Gastrocnemius medialis (tissue), 4 donors: ENCODE data around the gene RETREG1. TPM values are rescaled to one million over a fixed set of nuclear protein-coding genes. Genes with fewer than 3 reads are reported as not detected.

Experiments used
- ATAC-seq, 2 donors: fragments of 150-250 bp; one replicate each; pipeline ENCODE4 v1.9.1; 2016
- DNase-seq, 2 donors: peaks; one replicate each; pipeline ENCODE4 v3.0.0-alpha.2; 2019
- H3K27ac ChIP-seq, 4 donors: fragments of 200-600 bp; sonication (generic); 1 replicate in 1 of 4; 2 replicates in 3 of 4; pipeline ENCODE4 v1.5.1; 2016 to 2018; ENCODE audit warnings: mild to moderate bottlenecking in 2 of 4, moderate library complexity in 1 of 4
- H3K27me3 ChIP-seq, 3 donors: fragments of 200-600 bp; sonication (generic) in 2 of 3; 1 replicate in 1 of 3; 2 replicates in 2 of 3; pipeline versions ENCODE4 v1.5.1 to v1.6.0; 2016 to 2019; ENCODE audit warnings: mild to moderate bottlenecking in 1 of 3, moderate library complexity in 1 of 3
- H3K36me3 ChIP-seq, 2 donors: fragments of 200-600 bp; sonication (generic) in 1 of 2; one replicate each; pipeline ENCODE4 v1.5.1; 2017 to 2018
- H3K4me1 ChIP-seq, 2 donors: fragments of 200-600 bp; sonication (generic) in 1 of 2; one replicate each; pipeline ENCODE4 v1.5.1; 2016 to 2017; ENCODE audit warnings: mild to moderate bottlenecking in 2 of 2
- H3K4me3 ChIP-seq, 4 donors: fragments of 200-600 bp; sonication (generic) in 3 of 4; 1 replicate in 1 of 4; 2 replicates in 3 of 4; pipeline ENCODE4 v1.5.1; 2016 to 2019; ENCODE audit warnings: mild to moderate bottlenecking in 2 of 4
- H3K9me3 ChIP-seq, 3 donors: fragments of 200-600 bp; sonication (generic) in 2 of 3; 1 replicate in 1 of 3; 2 replicates in 2 of 3; pipeline ENCODE4 v1.5.1; 2016 to 2019
- POLR2A ChIP-seq, 2 donors: fragments of 450-650 bp; IDR thresholded peaks; one replicate each; pipeline ENCODE4 v1.6.1; 2017; ENCODE audit warnings: antibody characterized with exemption in 2 of 2, mild to moderate bottlenecking in 2 of 2, moderate library complexity in 2 of 2
- in situ Hi-C, 4 donors: fragments of 200-750 bp; cut with MboI; loops; one replicate each; pipeline versions ENCODE4 v1.15.0 to v1.8.0; 2017; ENCODE audit warnings: low sequenced_read_pairs in 4 of 4
- intact Hi-C: fragments of 100-400 bp; cut with DNase I; formaldehyde crosslinking; loops from one replicate; pipeline ENCODE4 v1.15.1; 2023; ENCODE audit warnings: low total_unique reads
- total RNA-seq, 4 donors: library from RNA; depleted of rRNA; stranded (reverse); fragments of >200 nt; gene quantifications; one replicate each; pipeline versions ENCODE4 v1.1.0 to v1.2.3, GENCODE V29; 2016
- TF ChIP-seq, protein P1 (sequence below), 5 experiments: fragments of 450-650 bp in 3 of 5; fragments of 200-600 bp in 2 of 5; sonication (generic) in 2 of 5; IDR thresholded peaks in 4 of 5; conservative IDR thresholded peaks in 1 of 5; 1 replicate in 4 of 5; 2 replicates in 1 of 5; pipeline ENCODE4 v1.5.1; 2016 to 2019; ENCODE audit warnings: antibody characterized with exemption in 5 of 5, mild to moderate bottlenecking in 3 of 5, moderate library complexity in 3 of 5

The RETREG1 gene
- total RNA-seq, 4 donors from 2014 or later, result 94.2 to 380 (median 305) TPM

DNA sequence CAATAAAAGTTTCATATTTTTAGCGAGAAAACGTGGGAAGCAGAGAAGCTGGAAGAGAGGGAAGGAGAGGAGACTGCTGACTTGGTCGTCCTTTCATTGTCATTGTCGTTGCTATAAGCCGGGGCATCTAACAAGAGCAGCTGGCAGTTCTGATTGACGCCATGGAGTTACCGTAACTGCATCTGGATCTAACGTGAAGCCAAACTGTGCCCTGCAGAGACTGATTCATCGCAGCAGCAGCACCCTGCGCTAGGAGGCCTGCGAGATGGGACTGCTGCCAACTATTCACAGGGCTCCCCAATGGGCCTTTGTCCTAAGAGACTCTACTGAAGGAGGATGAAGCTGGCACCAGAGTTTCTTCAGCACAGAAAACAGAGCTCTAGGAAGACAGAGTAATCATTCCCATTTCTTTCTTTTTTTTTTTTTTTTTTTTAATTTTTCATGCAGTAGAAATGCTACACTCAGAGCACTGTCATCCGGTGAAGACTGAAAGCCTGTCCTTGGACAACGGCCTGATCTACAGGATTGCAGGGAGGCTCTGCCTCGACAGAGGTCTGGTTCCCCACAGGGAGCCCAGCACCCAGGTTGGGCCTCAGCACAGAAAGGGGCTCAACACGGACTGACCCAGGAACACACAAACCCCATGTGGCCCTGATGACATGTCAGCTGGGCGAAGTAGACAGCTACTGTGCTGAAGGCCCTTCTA lies 47.8 kb downstream of the RETREG1 start:
- DNase-seq, result no peak
- in situ Hi-C loops, result no loop called here
- Histone ChIP-seq H3K9me3 (no peaks in the 10 kb centered on the region), H3K4me3 (no peak overlapping the region), H3K27ac (no peak overlapping the region), H3K27me3 (no peaks in the 10 kb centered on the region), H3K36me3 (no peaks in the 10 kb centered on the region), H3K4me1 (peaks cover 21 to 26% of the 10 kb centered on the region in 2 donors)
- intact Hi-C loops, result no loop called here
- TF ChIP-seq, protein P1, sequence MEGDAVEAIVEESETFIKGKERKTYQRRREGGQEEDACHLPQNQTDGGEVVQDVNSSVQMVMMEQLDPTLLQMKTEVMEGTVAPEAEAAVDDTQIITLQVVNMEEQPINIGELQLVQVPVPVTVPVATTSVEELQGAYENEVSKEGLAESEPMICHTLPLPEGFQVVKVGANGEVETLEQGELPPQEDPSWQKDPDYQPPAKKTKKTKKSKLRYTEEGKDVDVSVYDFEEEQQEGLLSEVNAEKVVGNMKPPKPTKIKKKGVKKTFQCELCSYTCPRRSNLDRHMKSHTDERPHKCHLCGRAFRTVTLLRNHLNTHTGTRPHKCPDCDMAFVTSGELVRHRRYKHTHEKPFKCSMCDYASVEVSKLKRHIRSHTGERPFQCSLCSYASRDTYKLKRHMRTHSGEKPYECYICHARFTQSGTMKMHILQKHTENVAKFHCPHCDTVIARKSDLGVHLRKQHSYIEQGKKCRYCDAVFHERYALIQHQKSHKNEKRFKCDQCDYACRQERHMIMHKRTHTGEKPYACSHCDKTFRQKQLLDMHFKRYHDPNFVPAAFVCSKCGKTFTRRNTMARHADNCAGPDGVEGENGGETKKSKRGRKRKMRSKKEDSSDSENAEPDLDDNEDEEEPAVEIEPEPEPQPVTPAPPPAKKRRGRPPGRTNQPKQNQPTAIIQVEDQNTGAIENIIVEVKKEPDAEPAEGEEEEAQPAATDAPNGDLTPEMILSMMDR (IDR thresholded peaks at IDR 0.05 in 4 of 5, conservative IDR thresholded peaks at IDR 0.05 in 1 of 5), result no peak
- no peak for TF ChIP-seq POLR2A (IDR thresholded peaks at IDR 0.05)
- ATAC-seq, result no peak

DNA sequence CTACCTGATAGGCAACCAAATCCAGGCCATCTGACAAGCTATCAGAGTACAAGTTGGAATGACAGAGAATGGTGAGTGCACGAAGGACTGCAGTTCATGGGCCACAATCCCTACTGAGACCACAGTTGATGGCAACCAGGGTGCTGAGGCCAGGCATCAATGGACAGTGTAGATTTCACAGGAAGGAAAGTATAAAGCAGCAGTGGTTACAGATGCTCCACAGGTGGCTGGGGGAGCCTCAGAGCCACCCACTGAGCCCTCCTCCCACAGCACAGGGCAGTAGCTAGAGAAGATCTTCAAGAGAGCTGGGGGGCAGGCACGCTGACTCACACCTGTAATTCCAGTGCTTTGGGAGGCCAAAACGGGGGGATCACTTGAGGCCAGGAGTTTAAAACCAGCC lies 49.4 kb downstream of the RETREG1 start:
- no peak overlapping the region for H3K4me3 ChIP-seq
- H3K4me1 ChIP-seq, result peaks cover 19 to 21% of the 10 kb centered on the region in 2 donors
- H3K9me3 ChIP-seq, result no peaks in the 10 kb centered on the region
- H3K27ac ChIP-seq, result no peak overlapping the region
- in situ Hi-C loops, result no loop called here
- no peak for ATAC-seq
- TF ChIP-seq POLR2A (IDR thresholded peaks at IDR 0.05), result no peak
- TF ChIP-seq, protein P1 (IDR thresholded peaks at IDR 0.05 in 4 of 5, conservative IDR thresholded peaks at IDR 0.05 in 1 of 5), result no peak
- H3K36me3 ChIP-seq, result no peaks in the 10 kb centered on the region
- no peaks in the 10 kb centered on the region for H3K27me3 ChIP-seq
- no peak for DNase-seq
- intact Hi-C loops, result no loop called here

DNA sequence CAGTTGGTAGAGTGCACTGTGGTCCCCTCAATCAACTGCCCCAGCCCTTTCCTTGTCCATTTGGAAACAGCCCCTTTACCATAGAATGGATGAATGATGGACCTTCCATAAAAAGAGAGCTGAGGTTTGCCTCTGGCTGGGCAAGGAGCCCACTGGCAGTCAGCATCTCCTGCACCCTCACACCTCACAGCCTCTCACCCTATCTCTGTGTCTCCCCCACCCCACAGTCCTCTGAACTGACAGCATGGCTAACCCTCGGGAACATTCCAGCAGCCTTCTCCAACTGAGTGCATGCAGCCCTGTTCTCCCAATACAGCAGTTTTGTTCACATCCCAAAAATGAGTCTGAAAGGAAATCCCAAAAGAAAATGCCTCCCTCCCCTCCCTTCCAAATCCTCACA lies 51.7 kb downstream of the RETREG1 start:
- Histone ChIP-seq H3K9me3 (no peaks in the 10 kb centered on the region), H3K4me3 (no peak overlapping the region), H3K36me3 (no peaks in the 10 kb centered on the region), H3K27ac (no peak overlapping the region), H3K27me3 (no peaks in the 10 kb centered on the region), H3K4me1 (peaks cover 17 to 21% of the 10 kb centered on the region in 2 donors)
- ATAC-seq, result no peak
- TF ChIP-seq, protein P1 (IDR thresholded peaks at IDR 0.05 in 4 of 5, conservative IDR thresholded peaks at IDR 0.05 in 1 of 5), result no peak
- TF ChIP-seq POLR2A (IDR thresholded peaks at IDR 0.05), result no peak
- no peak for DNase-seq
- intact Hi-C loops, result no loop called here
- in situ Hi-C loops, result no loop called here

DNA sequence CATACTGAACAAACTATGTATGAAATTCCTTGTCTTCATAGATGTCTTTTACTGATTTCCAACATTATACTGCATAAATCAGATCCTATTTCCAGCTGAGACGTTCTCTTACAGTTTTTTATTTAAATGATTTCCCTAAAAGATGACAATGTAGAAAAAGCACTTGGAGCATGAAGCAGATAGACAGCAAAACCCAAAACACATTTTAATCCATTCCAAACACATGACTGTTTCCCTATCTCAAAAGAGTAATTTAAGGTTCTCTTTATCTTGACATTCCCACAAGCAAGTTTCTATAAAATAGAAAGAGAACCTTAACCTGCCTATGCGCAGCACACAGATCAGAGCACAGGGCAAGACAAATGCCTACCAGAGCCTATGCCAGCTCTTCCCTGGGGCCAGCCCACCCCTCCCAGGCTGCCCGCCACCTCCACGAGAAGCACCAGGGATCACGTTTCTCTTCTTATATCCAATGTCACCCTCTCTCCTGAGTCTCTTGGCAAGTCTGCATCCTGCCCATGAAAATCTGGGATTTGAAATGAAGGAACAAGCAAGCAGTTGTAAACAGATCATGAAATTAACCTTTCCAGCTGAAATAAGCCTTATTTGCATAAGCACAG lies 52.4 kb downstream of the RETREG1 start:
- in situ Hi-C loops, result no loop called here

More for the DNA sequence above, 52.4 kb downstream of the RETREG1 start:
- TF ChIP-seq, protein P1 (IDR thresholded peaks at IDR 0.05 in 4 of 5, conservative IDR thresholded peaks at IDR 0.05 in 1 of 5), result no peak
- TF ChIP-seq POLR2A (IDR thresholded peaks at IDR 0.05), result no peak
- intact Hi-C loops, result no loop called here
- peak; percentile 76 to 88 for ATAC-seq
- H3K27ac ChIP-seq, result peak overlapping the region in 2 of 4 donors; percentile 9 to 48
- H3K9me3 ChIP-seq, result no peaks in the 10 kb centered on the region
- no peaks in the 10 kb centered on the region for H3K36me3 ChIP-seq
- peaks cover 17 to 21% of the 10 kb centered on the region in 2 donors for H3K4me1 ChIP-seq
- H3K27me3 ChIP-seq, result no peaks in the 10 kb centered on the region
- no peak overlapping the region for H3K4me3 ChIP-seq
- peak in 1 of 2 donors; percentile 53 for DNase-seq
